Transverse colon (tissue), 4 donors: ENCODE results near the gene DNAJC5. TPM values are rescaled to one million over a fixed set of nuclear protein-coding genes. Genes with fewer than 3 reads are reported as not detected.

Experiments
- DNase-seq: peaks from one replicate; pipeline ENCODE4 v3.0.0-alpha.2; 2019
- H3K27ac ChIP-seq, 4 donors: fragments of 200-600 bp; sonication (generic); 2 replicates each; pipeline ENCODE4 v1.5.1; 2016 to 2018; ENCODE audit warnings: inconsistent platforms in 4 of 4
- H3K27me3 ChIP-seq: fragments of 200-600 bp; sonication (generic); 2 replicates; pipeline ENCODE4 v1.5.1; 2017; ENCODE audit warnings: inconsistent platforms
- H3K36me3 ChIP-seq, 4 donors: fragments of 200-600 bp; sonication (generic); 2 replicates each; pipeline ENCODE4 v1.5.1; 2017 to 2019; ENCODE audit warnings: inconsistent platforms in 4 of 4
- H3K4me1 ChIP-seq, 4 donors: fragments of 200-600 bp; sonication (generic); 2 replicates each; pipeline ENCODE4 v1.5.1; 2017 to 2020; ENCODE audit warnings: inconsistent platforms in 4 of 4
- H3K4me3 ChIP-seq, 4 donors: fragments of 200-600 bp; sonication (generic); 1 replicate in 1 of 4; 2 replicates in 3 of 4; pipeline versions ENCODE4 v1.5.1 to v1.6.1; 2017 to 2019; ENCODE audit warnings: inconsistent platforms in 4 of 4
- H3K9me3 ChIP-seq, 2 donors: fragments of 200-600 bp; sonication (generic); 2 replicates each; pipeline ENCODE4 v1.5.1; 2017 to 2019; ENCODE audit warnings: inconsistent platforms in 2 of 2
- CTCF ChIP-seq, 5 experiments: fragments of 200-600 bp in 3 of 5; fragments of 450-650 bp in 2 of 5; sonication (generic) in 3 of 5; IDR thresholded peaks; 1 replicate in 2 of 5; 2 replicates in 3 of 5; pipeline ENCODE4 v1.5.1; 2016 to 2017; ENCODE audit warnings: antibody characterized with exemption in 5 of 5, inconsistent platforms in 3 of 5, mild to moderate bottlenecking in 2 of 5, moderate library complexity in 1 of 5
- EP300 ChIP-seq: sonication (generic); formaldehyde crosslinking; IDR thresholded peaks from one replicate; pipeline ENCODE4 v1.6.1; 2017; ENCODE audit warnings: antibody characterized with exemption, low read depth
- POLR2A ChIP-seq: fragments of 450-650 bp; IDR thresholded peaks from one replicate; pipeline ENCODE4 v1.6.1; 2016; ENCODE audit warnings: antibody characterized with exemption, mild to moderate bottlenecking, moderate library complexity
- POLR2AphosphoS5 ChIP-seq, 3 donors: sonication (generic); formaldehyde crosslinking; IDR thresholded peaks; one replicate each; pipeline ENCODE4 v1.6.1; 2016; ENCODE audit warnings: antibody characterized with exemption in 3 of 3
- WGBS, 2 donors: methylation state at CpG; one replicate each; pipeline ENCODE4 v1.1.5; 2018; ENCODE audit warnings: low coverage in 1 of 2; 5-methylcytosine and 5-hydroxymethylcytosine counted together
- in situ Hi-C, 4 donors: fragments of 200-750 bp; cut with MboI; loops; one replicate each; pipeline versions ENCODE4 v1.15.0 to v1.15.1; 2017; ENCODE audit warnings: low sequenced_read_pairs in 3 of 4, low pct_ligation_motif_present in 1 of 4, low pct_unique_long_range_greater_than_20kb in 1 of 4
- intact Hi-C: fragments of 100-400 bp; cut with DNase I; formaldehyde crosslinking; loops from one replicate; pipeline ENCODE4 v1.15.1; 2023; ENCODE audit warnings: low total_unique reads
- total RNA-seq, 4 donors: library from RNA; depleted of rRNA; stranded (reverse); fragments of >200 nt; gene quantifications; one replicate each; pipeline ENCODE4 v1.1.0, GENCODE V29; 2016

The DNAJC5 gene
- total RNA-seq, 4 donors from 2014 or later, result 59.9 to 77.3 (median 71.4) TPM

- in situ Hi-C loops, result no loop called here
- no peak for DNase-seq
- 89 to 91% methylated on average over 6 to 7 of the region's 7 CpGs for WGBS, 2 donors
- Histone ChIP-seq H3K9me3 (no peaks in the 10 kb centered on the region), H3K27me3 (no peaks in the 10 kb centered on the region), H3K4me3 (no peak overlapping the region), H3K36me3 (peaks cover 0 to 13% (median 6%) of the 10 kb centered on the region in 4 donors), H3K27ac (no peak overlapping the region), H3K4me1 (peaks cover 0 to 9% (median 3%) of the 10 kb centered on the region in 4 donors)
- TF ChIP-seq EP300, result no peak
- intact Hi-C loops, result no loop called here
These were observed 4.7 kb upstream of the DNAJC5 start for GRCh38 chr20:63890201-63890576.

- intact Hi-C loops (no loop called here), in situ Hi-C loops (no loop called here)
- no peak overlapping the region for H3K27ac ChIP-seq
- no peak overlapping the region for H3K4me3 ChIP-seq
- WGBS, 2 donors, result 79% methylated on average over 7 of the region's 7 CpGs; no CpG with 5 or more reads in 1 of the 2 donors
- H3K4me1 ChIP-seq, result peaks cover 0 to 9% (median 3%) of the 10 kb centered on the region in 4 donors
- no peaks in the 10 kb centered on the region for H3K9me3 ChIP-seq
- H3K36me3 ChIP-seq, result peaks cover 0 to 12% (median 5%) of the 10 kb centered on the region in 4 donors
- TF ChIP-seq POLR2A, result no peak
- TF ChIP-seq POLR2AphosphoS5 (IDR thresholded peaks at IDR 0.05), result no peak
- no peak for TF ChIP-seq CTCF (IDR thresholded peaks at IDR 0.05)
- no peak for TF ChIP-seq EP300
- no peak for DNase-seq
- no peaks in the 10 kb centered on the region for H3K27me3 ChIP-seq
These were observed 4.3 kb upstream of the DNAJC5 start for GRCh38 chr20:63890616-63891015.

GRCh38 chr20:63891061-63892002 lies 3.6 kb upstream of the DNAJC5 start:
- intact Hi-C loops (no loop called here), in situ Hi-C loops (no loop called here)
- 90% methylated on average over 28 of the region's 29 CpGs; no CpG with 5 or more reads in 1 of the 2 donors for WGBS, 2 donors
- Histone ChIP-seq H3K4me3 (no peak overlapping the region), H3K36me3 (peaks cover 0 to 12% (median 5%) of the 10 kb centered on the region in 4 donors), H3K4me1 (peaks cover under 1 to 16% (median 8%) of the 10 kb centered on the region in 4 donors), H3K27me3 (no peaks in the 10 kb centered on the region), H3K9me3 (no peaks in the 10 kb centered on the region), H3K27ac (no peak overlapping the region)
- TF ChIP-seq EP300 (no peak), POLR2A (no peak), POLR2AphosphoS5 (IDR thresholded peaks at IDR 0.05) (no peak), CTCF (IDR thresholded peaks at IDR 0.05) (no peak)
- DNase-seq, result no peak

GRCh38 chr20:63892402-63892801 lies 2.5 kb upstream of the DNAJC5 start:
- Histone ChIP-seq H3K4me3 (no peak overlapping the region), H3K27ac (no peak overlapping the region), H3K4me1 (peaks cover 11 to 27% (median 18%) of the 10 kb centered on the region in 4 donors), H3K27me3 (no peaks in the 10 kb centered on the region), H3K36me3 (peaks cover 0 to 12% (median 5%) of the 10 kb centered on the region in 4 donors), H3K9me3 (no peaks in the 10 kb centered on the region)
- intact Hi-C loops (no loop called here), in situ Hi-C loops (no loop called here)
- TF ChIP-seq POLR2A, result no peak
- no peak for TF ChIP-seq CTCF (IDR thresholded peaks at IDR 0.05)
- no peak for TF ChIP-seq POLR2AphosphoS5 (IDR thresholded peaks at IDR 0.05)
- TF ChIP-seq EP300, result no peak
- 83 to 85% methylated on average over 1 to 7 of the region's 7 CpGs for WGBS, 2 donors
- no peak for DNase-seq
